DMS79 (cell line): ENCODE data around the gene PNP.
"Not testable (repeated sequence)": the region's sequence is repeated elsewhere in the genome, so short reads cannot be mapped to it uniquely, and the experiment has no call there.

Experiments used
- DNase-seq: peaks from one replicate; lab custom pipeline; 2025; lab: John Stamatoyannopoulos, UW

Gene PNP

GRCh38 chr14:20492486-20492885 is 23.3 kb downstream of the PNP start:
- DNase-seq, result no peak

- DNase-seq, result no peak
Measured at GRCh38 chr14:20493634-20494033, 24.4 kb downstream of the PNP start.

- DNase-seq, result no peak
Measured at GRCh38 chr14:20494935-20495766, 25.9 kb downstream of the PNP start.

GRCh38 chr14:20498622-20499021 is 29.4 kb downstream of the PNP start:
- no peak for DNase-seq

- DNase-seq, result no peak
Measured at GRCh38 chr14:20499108-20499507, 29.9 kb downstream of the PNP start.

GRCh38 chr14:20499881-20500280 is 30.7 kb downstream of the PNP start:
- no peak for DNase-seq

GRCh38 chr14:20501346-20501745 is 32.1 kb downstream of the PNP start:
- no peak for DNase-seq

- DNase-seq, result no peak
Measured at GRCh38 chr14:20503898-20504297, 34.7 kb downstream of the PNP start.

GRCh38 chr14:20506276-20506675 is 37.1 kb downstream of the PNP start:
- DNase-seq, result not testable (repeated sequence)

GRCh38 chr14:20506752-20507151 is 37.5 kb downstream of the PNP start:
- DNase-seq, result not testable (repeated sequence)

- not testable (repeated sequence) for DNase-seq
Measured at GRCh38 chr14:20507537-20507936, 38.3 kb downstream of the PNP start.

GRCh38 chr14:20508367-20508766 is 39.2 kb downstream of the PNP start:
- no peak for DNase-seq

GRCh38 chr14:20512177-20512905 is 43.1 kb downstream of the PNP start:
- no peak for DNase-seq

- no peak for DNase-seq
Measured at GRCh38 chr14:20515846-20516245, 46.6 kb downstream of the PNP start.

- no peak for DNase-seq
Measured at GRCh38 chr14:20516921-20517320, 47.7 kb downstream of the PNP start.

- no peak for DNase-seq
Measured at GRCh38 chr14:20522332-20522731, 53.1 kb downstream of the PNP start.

- DNase-seq, result no peak
Measured at GRCh38 chr14:20524027-20524426, 54.8 kb downstream of the PNP start.
